Keratinocyte (primary cell): ENCODE data around the gene NR1H4.

Source experiments
- EZH2 ChIP-seq: IDR thresholded peaks from one replicate; pipeline ENCODE4 v1.6.1; 2012; ENCODE audit warnings: inconsistent platforms, mild to moderate bottlenecking, low read length, moderate library complexity
- TF ChIP-seq, protein P1 (sequence below), 3 experiments: IDR thresholded peaks in 1 of 3; conservative IDR thresholded peaks in 1 of 3; optimal IDR thresholded peaks in 1 of 3; 2 replicates in 2 of 3; 3 replicates in 1 of 3; pipeline versions ENCODE3 to v1.5.1; 2011; ENCODE audit warnings: low read length in 3 of 3, mild to moderate bottlenecking in 3 of 3, moderate library complexity in 2 of 3, control low read depth in 1 of 3, inconsistent platforms in 1 of 3; ENCODE audit not compliant: insufficient read depth in 2 of 3; ENCODE audit errors: extremely low read depth in 1 of 3

DNA sequence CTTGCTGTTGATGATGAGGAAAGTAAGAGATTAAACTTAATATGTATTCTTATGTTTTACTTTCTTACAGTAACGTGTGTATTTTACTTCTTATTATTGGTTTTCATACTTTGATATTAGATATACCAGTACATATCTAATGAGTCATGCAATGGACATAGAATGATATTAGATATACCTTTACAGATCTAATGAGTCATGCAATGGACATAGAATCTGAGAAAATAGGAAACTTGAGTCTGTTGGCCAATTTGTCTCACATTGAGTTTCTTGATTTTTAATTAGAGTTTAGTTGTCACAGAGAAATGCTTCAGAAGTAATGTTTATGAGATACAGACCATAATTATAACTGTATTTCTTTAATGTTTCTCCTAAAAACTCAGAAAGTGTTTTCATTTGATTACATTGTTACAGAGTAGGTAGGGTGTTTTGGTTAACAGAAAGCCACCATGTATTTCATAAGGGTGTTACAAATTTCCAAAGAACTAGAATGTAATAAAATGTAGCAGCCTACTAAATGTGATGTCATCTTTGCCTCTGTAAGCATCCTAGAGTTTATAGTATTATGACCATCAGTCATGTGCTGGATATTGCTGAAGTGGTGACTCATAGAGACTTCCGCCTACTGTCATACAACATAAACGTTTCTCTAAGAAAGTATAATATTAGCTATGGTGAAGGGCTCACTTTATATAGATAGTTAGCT is 102.8 kb downstream of the NR1H4 start:
- TF ChIP-seq, protein P1, sequence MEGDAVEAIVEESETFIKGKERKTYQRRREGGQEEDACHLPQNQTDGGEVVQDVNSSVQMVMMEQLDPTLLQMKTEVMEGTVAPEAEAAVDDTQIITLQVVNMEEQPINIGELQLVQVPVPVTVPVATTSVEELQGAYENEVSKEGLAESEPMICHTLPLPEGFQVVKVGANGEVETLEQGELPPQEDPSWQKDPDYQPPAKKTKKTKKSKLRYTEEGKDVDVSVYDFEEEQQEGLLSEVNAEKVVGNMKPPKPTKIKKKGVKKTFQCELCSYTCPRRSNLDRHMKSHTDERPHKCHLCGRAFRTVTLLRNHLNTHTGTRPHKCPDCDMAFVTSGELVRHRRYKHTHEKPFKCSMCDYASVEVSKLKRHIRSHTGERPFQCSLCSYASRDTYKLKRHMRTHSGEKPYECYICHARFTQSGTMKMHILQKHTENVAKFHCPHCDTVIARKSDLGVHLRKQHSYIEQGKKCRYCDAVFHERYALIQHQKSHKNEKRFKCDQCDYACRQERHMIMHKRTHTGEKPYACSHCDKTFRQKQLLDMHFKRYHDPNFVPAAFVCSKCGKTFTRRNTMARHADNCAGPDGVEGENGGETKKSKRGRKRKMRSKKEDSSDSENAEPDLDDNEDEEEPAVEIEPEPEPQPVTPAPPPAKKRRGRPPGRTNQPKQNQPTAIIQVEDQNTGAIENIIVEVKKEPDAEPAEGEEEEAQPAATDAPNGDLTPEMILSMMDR (optimal IDR thresholded peaks at IDR 0.05 in 1 of 3, IDR thresholded peaks at IDR 0.05 in 1 of 3, conservative IDR thresholded peaks at IDR 0.05 in 1 of 3; ENCODE audit: extremely low read depth in 1 of 3, insufficient read depth in 2 of 3, low read length in 3 of 3), result no peak
- no peak for TF ChIP-seq EZH2
